CD4-positive, alpha-beta T cell treated with Interleukin-2 at 100 ng/mL for 4 hours (primary cell): Measurements from ENCODE around the gene WBP2.

Experiments used
- DNase-seq: peaks from one replicate; pipeline ENCODE4 v3.0.0-alpha.2; 2020; ENCODE audit warnings: low spot score

WBP2 gene

DNA sequence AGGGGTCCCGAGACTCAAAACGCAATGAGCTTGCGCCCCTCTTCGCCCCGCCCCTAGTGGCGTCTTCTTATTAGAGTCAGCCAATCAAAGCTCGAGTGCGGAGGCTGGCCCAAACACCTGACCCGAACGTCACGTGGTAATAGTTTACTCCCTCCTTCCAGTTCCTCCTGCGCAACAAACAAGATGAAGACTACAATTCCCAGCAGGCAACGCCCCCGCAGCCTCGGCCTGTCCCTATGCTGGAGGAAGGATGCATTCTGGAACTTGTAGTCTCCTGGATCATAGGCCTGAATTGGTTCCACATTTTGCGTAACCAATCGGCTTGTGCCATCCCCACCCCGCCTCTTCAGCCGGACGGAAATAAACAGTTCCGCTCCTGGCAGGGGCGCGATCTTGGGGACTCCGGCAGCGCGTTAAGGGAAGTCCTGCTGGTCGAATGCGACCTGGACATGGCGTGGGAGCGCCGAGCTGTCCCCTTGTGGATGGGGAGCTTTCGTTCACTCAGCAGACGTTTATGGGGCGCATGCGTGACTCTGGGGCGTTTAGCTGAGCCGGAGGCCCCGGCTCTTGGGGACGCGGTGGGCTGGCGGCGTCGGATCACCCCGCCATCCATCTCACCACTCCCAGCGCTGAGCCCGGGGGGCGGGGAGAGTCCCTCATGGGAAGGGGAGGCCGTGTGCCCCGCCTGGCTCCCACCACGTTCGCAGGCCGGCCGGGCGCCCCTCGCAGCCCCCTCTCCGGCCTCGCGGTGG, at the start of gene WBP2:
Gene WBP2, minus strand, starts transcription at position 26 of the 752 bp plus-strand sequence. CDS start 38 bp downstream, outside the sequence.
- peak; percentile 99 for DNase-seq

DNA sequence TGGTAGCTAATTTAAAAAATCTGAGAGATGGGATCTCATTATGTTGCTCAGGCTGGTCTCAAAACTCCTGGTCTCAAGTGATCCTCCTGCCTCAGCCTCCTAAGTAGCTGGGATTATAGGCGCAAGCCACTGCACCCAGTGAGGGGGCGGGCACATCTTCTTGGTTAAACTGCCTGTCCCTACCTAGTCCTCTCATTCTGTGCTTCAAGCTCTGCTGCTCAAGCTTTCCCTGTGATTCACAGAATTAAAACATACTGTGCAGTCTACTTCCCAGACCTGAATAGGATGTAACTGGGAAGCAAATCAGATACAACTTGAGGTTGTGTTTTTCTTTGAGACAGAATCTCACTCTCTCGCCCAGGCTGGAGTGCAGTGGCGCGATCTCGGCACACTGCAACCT, 47.3 kb upstream of the WBP2 start:
- DNase-seq = no peak

DNA sequence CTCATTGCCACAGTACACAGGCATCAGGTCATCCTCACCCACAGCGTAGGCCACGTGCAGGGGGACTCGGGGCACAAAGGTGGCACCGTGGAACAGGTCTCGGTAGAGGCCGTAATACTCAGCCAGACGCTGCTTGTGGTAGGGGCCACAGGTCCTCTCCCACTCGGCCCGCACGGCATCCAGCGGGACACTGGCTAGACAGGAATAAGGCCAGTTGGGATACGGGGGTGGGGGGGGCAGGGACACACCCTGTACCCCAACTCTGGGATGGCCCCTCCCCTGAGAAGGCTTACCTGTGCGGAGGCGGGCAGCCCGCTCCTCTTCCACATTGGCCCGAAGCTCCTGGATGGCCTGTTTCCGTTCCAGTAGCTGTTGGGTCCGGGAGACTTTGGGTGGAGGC, 46.6 kb upstream of the WBP2 start:
- DNase-seq = no peak

DNA sequence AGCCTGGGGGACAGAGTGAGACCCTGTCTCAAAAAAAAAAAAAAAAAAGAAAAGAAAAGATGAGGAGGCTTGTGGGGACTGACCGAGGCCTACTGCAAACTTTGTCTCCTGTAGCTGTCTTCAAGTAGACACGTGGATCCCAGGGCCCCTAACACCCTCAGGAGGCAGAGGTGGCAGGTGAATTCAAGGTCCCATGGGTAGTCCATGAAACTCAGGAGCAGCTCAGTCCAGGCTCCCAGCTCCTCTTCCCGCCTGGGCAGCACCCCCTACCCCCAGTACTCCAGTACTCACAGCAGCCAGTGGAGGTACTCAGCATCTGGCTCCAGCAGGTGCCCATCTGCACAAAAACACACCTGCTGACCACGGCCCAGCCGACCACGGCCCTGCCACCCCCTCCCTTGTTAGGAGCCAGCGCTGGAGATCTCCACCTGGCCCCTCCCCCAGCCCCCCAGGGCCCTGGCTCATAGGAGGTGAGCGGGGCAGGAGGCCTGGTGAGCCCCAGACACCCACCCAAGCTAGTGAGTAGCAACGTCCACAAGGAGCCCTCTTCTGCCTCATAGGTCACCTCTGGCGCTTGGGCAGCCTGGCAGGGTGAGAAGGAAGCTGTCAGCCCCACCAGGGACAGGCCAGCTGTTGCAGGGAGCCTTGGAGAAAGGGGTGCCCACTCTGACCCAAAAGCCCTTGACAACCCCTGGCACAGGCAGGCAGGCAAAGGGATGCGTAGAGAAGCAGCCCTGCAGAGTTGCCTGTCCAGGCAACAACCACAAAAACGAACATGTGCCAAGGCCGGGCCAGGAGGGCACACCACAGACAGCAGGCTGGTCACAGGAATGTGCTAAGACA, 45.8 kb upstream of the WBP2 start:
- DNase-seq = no peak

DNA sequence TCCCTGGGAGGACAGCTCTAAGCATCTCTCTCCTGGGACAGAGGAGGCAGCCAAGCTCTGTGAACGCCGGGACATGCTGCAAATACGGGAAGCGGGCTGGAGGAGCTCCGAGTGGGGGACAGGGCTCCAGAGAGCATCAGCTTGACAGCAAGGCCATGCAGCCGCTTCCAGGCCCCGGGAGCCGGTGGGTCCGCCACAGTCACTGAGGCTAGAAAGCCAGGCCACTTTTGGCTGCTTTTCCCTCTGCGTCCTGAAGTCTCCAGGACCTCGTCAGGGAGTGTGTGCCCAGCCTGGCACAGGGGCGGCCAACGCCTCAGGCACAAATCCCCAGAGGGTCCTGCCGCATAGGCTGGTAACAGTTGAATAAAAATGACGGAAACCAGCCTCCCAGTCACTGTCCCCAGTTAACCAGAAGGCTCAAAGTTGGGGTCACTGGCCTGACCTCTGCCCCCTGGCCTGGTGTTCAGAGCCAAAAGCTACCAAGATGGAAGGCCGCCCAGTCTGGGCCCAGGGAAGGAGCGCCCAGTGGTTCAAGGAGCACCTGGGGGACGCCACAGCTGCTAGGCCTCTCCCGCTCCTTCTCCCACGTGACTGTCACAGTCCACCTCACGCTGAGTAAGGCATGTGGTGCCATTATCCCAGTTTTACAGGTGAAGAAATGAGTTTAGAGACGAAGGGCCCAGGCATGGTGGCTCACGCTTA, 44.8 kb upstream of the WBP2 start:
- DNase-seq = no peak

DNA sequence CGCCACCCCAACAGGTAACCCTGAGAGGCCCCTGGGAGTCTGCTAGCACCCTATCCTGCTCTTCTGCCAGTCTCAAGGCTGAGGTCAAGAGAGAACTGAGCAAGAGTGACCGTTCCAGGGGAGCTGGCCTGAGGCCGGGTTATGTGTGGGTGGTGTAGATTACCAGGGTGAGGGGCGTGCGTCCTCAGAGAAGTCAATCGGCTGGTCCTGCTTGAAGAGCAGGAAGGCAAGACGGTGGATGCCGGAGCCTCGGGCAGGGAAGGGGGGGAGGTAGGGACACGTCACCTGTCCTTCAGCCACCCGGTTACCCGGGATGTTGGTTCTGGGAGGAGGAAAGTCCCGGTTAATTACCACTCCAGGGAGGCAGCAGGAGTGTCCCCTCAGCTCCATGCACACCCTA, 44.2 kb upstream of the WBP2 start:
- DNase-seq = no peak

DNA sequence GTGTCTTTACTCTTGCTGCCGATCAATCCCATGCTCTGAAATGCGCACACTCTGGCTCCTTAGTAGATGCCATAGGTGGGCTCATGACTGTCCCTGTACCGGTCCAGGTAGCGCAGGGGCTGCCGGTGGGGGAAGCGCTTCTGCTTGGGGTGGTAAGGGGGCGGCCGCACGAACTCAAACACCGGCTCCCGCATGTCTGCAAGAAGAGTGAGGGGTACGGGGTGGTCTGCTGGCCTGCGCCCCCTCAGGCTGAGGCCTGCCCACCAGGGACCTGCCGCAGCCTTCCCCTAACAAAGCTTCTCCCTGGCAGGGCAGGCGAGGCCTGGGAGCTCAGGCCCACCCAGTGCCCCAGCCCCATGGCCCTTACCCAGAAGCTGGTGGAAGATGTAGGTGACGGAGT, 43.7 kb upstream of the WBP2 start:
- DNase-seq = no peak

DNA sequence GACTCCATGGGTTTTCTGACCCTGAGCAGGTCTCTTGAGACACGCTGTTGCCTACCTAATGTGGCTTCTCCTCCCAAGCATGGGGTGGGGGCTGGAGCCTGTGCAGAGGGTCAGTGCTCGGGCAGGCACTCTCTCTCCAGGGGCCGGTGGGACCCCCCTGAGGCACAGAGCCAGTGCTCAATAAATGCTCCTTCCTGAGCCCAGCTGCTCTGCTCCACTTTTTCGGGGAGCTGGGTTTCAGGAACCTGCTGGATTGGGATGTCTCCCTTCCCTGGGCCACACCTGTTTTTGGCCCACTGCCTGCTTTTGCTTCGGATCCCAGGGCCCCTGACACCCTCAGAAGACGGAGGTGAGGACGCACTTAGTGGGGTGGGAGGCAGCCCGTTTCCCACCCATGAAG, 42.9 kb upstream of the WBP2 start:
- DNase-seq = no peak

DNA sequence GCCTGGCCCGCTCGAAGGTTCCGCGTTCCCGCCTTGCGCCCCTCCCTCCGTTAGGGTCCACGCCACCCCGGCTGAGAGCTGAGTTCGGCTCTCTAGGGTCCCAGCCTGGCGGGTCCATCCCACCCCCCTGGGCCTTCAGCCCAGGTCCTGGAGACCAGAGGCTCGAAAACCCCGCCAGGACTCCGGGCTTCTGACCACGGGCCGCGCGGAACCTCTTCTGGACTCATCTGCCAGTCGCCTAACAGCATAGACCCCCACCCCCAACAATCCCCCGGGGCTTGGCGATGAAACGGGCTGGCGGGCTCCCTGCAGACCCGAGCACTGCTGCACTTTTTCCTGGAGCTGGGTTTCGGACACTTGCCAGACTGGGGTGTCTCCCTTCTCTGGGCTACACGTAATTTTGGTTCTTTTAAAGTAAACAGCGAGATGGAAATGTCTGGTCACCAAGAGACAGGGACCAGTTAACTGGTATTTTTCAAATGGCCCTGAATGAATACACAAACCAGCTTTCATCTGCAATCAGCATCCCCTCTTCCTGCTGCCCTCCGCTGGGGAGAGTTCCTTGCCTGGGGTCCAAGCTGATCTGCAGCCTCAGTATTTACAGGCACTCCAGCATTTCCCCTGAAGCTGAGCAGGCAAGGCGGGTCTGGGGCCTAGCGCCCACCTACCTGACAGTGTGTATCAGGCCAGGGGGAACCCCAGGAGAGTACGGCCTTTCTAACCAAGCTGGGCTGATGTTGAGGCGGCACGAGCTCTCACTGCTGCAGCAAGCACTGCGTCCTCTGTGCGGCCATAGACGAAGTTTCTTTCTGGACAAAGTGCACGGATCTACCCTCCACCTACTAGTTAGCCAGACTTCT, 42.3 kb upstream of the WBP2 start:
- no peak for DNase-seq

DNA sequence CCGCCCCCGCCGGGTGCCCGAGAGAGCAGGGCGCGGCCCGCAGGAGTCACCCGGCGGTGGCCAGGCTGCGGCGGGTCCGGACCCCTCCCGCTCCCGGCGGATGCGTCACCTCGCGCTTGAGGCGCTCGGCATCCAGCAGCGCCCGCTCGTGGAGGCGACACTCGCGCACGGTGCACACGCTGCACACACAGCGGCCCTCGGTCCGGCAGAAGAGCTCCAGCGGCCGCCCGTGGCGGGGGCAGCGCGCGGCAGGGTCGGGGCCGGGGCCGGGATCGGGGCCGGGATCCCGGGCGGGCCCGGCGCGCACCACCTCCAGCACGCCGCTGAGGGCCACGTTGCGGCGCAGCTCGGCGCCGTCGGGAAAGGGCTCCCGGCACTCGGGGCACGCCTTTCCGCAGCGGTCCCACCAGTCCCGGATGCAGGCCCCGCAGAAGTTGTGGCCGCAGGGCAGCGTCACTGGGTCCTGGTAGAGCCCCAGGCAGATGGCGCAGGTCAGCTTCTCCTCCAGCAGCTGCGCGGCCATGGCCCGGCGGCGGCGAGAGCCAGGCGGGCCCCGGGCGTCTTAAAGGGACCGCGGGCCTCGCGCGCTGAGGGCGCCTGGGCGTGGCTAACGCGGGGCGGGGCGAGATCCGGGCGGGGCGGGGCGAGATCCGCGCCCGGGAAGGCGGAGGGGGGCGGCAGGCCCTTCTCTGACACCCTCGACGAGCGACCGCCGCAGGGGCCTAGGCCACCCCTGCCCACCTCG, 41.5 kb upstream of the WBP2 start, which contains the start of gene TRIM65:
Gene TRIM65, minus strand, starts transcription at position 537 of the 745 bp plus-strand sequence. Its CDS starts 14 bp downstream, at position 523.
- peak; percentile 84 for DNase-seq

DNA sequence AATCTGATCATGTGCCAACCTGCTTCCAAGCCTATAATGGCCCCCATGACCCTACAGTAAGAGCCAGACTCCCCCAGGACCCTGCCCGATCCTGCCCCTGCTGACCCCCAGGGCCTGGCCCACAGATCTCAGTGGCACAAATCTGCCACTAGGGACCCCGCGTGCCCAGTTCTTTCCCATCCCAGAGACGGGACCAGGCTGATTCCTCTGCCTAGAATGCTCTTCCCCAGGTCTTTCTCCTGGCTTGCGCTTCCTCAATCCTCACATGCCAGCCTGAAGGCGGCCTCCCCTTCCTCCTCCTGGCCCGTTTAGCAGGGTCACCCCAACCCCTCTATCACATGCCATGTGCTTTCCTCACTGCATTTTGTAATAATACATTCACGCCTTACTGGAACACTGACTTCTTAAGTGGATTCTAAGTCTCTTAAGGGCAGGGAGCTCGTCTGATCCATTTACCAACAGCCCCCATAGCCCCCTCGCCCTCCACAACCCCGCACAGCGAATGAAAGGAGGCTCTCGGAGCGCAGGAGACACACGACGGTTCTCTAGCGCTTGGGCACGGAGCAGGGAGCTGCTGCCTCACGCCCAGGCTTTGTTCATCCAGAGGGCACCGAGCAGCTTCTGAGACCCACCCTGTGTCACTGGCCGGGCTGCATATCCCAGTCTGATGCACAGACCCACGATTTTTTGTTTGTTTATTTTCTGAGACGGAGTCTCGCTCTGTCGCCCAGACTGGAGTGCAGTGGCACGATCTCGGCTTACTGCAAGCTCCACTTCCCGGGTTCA, 40.4 kb upstream of the WBP2 start:
- DNase-seq = no peak

DNA sequence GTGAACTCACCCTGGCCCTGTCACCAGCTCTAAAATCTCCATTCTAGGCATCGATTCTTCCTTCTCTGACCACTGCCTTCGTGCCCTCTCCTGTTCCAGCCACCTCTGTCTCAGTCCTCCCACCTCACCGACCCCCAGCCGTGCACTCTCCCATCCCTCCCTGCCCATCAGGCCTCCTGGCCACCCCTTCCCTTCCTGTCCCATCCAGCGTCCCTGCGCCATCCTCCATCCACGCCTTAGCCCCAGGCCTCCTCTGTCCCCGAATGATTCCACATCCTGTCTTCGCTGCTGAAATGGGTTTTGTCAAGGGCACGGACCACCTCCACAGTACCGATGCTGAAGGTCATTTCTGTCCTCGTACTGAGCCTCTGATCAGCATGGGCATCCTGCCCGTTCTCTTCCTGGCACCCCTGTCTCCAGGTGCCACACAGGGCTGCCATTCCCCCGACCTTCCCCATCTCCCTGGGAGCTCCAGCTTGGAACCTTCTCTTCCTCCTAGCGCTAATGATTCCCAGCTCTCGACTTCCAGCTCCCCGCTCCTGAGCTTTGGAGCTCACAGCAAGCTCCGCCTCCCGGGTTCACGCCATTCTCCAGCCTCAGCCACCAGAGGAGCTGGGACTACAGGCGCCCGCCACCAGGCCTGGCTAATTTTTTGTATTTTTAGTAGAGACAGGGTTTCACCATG, 39.1 kb upstream of the WBP2 start:
- DNase-seq = no peak

DNA sequence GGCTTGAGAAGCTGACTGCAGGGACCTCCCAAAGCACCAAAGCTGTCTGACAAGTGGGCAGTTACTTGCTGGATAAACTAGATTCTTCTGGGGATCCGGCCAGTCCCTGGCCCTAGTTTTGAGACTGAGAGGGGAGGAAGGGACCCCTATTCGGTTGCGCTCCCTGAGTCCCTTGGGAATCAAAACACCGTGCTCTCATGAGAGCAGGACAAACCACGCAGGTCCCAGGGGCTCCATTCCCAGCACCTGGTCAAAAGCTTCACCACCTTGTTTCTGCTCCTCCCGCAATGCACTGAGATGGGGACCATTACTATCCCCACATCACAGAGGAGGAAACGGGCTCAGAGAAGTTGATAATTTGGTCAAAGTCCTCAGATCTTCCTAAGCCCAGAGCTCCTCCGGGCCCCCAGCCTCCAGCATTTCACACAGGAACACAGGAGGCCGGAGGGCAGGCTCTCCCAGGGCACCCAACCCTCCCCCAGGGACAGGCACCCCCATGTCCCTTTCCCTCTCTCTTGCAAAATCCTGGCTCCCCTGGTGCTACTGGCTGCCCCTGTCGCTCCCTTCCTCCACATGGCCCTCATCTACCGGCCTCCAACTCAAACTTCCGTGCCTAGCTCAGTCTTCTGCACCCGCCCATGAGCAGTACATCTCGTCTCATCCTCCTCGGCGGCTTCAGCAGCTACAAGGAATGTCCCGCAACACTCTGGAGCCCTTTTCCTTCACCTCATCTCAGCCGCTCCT, 38.3 kb upstream of the WBP2 start:
- DNase-seq = no peak

DNA sequence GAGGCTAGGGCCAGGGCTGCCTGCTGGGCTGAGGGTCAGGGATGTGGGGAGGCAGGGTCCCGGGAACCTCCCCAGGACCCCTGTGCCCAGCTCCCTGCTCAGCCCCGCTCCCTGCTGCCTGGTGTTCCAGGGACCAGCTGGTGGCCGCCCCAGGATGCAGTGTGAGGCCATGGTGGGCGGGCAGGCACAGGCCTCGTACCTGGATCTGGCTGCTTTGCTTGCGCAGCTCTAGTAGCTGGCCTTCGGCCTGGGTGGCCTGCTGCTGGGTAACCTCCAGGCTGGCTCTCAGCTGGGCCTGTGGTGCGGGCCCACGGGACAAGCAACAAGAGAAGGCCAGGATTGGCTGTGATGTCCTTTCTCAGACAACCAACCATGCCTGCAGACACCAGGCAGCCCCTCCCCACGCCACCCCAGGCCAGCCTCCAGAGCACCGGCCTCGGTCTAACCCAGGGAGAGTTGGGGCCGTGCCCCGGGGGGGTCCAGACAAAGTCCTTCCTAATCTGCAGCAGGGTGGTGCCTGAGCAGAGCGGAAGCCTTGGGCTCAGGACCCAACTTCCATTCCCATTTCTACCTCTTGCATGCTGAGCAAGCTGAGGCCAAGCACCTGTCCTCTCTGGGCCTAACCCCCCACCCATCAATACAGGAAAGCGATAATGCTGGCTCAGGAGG, 37.6 kb upstream of the WBP2 start:
- DNase-seq = no peak

DNA sequence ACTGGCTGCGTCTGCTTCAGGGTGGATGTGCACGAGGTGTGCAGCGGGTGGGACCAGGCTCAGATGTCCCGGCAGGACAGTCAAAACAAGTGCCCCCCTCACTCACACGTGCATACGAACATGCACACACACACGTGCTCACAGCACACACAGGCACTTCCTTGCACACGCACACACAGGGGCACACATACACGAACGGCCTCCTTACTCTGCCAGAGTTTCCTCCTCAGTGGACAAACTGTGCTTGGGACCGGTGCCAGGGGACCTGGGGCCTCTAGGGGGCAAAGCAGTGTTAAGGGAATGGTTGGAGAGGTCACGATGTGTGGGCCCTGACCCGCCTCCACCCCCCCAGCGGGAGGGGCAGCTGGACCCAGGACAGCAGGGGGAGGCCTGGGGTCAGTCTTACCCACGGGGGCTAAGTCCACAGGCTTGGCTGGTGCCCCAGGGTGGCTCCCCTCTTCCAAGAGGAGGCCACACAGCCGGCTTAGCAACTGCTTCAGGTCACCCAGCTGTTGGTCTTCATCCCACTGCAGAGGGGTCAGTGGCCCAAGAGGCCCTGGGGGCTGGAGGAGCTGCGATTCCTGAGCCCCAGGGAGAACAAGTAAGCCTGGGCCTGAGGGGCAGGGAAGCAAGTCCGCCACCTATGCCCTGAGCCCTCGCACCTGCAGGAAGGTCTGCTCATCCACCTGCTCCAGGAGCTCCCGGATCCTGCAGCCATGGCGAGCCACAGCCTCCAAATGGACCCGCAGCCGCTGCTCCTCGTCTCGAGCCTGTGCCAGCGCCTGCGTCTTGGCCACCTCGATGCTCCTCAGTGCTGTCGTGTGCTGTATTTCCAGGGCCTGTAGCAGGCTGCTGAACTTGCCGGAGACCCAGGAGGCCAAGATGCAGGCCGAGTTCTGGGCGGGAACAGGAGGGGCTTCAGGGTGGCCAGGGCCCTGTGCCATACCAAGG, 36.7 kb upstream of the WBP2 start:
- DNase-seq = no peak

DNA sequence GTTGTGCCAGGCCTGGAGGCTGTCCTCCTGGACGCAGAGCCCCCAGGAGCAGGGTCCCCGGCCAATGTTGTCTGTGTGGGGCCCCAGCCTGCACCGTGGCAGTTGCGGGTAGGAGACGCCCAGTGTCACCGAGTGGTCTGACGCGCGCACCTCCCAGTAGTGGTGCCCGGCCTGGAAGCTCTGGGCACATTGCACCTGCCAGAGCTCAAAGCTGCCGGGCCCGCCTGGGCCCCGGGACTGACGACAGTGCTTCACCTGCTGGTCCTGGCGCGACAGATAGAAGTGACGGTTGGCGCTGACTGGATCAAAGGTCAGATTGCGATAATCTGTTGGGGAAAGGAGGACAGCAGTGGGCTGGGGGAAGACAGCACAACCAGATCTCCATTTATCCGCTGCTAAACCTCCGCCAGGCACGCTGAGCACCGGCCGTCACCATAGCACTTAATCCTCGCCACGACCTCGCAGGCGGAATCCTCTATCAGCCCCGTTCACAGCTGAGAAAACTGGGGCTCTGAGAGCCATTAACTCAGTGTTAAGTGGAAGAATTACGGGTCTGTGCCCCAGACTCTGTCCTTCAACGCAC, 36.0 kb upstream of the WBP2 start:
- DNase-seq = no peak

DNA sequence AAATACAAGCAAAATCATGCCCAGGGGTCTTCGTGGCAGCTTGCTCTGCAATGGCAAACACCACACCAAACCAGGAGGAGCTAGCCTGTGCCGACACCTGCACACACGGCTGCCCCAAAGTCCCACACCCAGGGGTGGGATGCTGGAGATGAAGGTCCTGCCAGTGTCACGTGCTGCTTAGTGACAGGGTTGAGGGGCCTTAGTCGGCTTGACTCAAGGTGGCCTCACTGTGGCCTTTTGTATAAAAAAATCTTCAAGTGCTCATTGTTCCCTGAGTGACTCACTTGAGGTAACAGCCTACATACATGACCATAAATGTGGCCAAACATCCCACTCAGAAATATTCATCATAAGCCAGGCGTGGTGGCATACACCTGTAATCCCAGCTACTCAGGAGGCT, 34.3 kb upstream of the WBP2 start:
- no peak for DNase-seq
